Common myeloid progenitor, CD34-positive (primary cell): ENCODE results near the gene LMF2.

Experiments used
- CTCF ChIA-PET: fragments of 350-600 bp; sonication (Branson Sonifier 250); formaldehyde crosslinking; loops from one replicate; lab custom pipeline; 2021; ENCODE audit warnings: antibody characterized with exemption; lab: Charles Lee
- POLR2A ChIA-PET: fragments of 350-600 bp; sonication (Branson Sonifier 250); formaldehyde crosslinking; loops from one replicate; lab custom pipeline; 2021; ENCODE audit warnings: antibody characterized with exemption; lab: Charles Lee
- DNase-seq, 3 donors: peaks; one replicate each; pipeline versions ENCODE4 v3.0.0 to v3.0.0-alpha.2; 2013
- H3K27ac ChIP-seq, 2 experiments: 1 replicate in 1 of 2; 2 replicates in 1 of 2; pipeline ENCODE4 v1.7.0; 2013; ENCODE audit warnings: inconsistent platforms in 2 of 2, low read length in 2 of 2, mild to moderate bottlenecking in 2 of 2, low read depth in 1 of 2, moderate library complexity in 1 of 2; ENCODE audit not compliant: severe bottlenecking in 2 of 2, insufficient read depth in 1 of 2, poor library complexity in 1 of 2
- H3K27me3 ChIP-seq, 5 experiments: replicated peaks in 2 of 5; 1 replicate in 3 of 5; 2 replicates in 2 of 5; pipeline versions ENCODE4 v1.6.1 to v1.7.0; 2013; ENCODE audit warnings: low read length in 4 of 5, mild to moderate bottlenecking in 2 of 5, moderate library complexity in 2 of 5, inconsistent platforms in 1 of 5; ENCODE audit not compliant: insufficient read depth in 5 of 5, control insufficient read depth in 4 of 5
- H3K36me3 ChIP-seq, 4 experiments: 1 replicate in 2 of 4; 2 replicates in 2 of 4; pipeline versions ENCODE4 v1.6.1 to v1.7.0; 2013; ENCODE audit warnings: low read length in 3 of 4, control low read depth in 1 of 4, mild to moderate bottlenecking in 1 of 4; ENCODE audit not compliant: control insufficient read depth in 4 of 4, insufficient read depth in 4 of 4
- H3K4me1 ChIP-seq, 4 experiments: 1 replicate in 3 of 4; 2 replicates in 1 of 4; pipeline versions ENCODE4 v1.6.1 to v1.7.1; 2013; ENCODE audit warnings: low read length in 3 of 4, mild to moderate bottlenecking in 3 of 4, control low read depth in 1 of 4, inconsistent platforms in 1 of 4, moderate library complexity in 1 of 4; ENCODE audit not compliant: control insufficient read depth in 4 of 4, insufficient read depth in 4 of 4; ENCODE audit errors: control extremely low read depth in 1 of 4
- H3K4me3 ChIP-seq, 7 experiments: 1 replicate in 4 of 7; 2 replicates in 3 of 7; pipeline versions ENCODE4 v1.5.1 to v1.7.0; 2013; ENCODE audit warnings: mild to moderate bottlenecking in 7 of 7, low read length in 6 of 7, moderate library complexity in 6 of 7, inconsistent platforms in 2 of 7, low read depth in 2 of 7, control low read depth in 1 of 7; ENCODE audit not compliant: insufficient read depth in 4 of 7, control insufficient read depth in 1 of 7; ENCODE audit errors: extremely low read depth in 1 of 7
- H3K9me3 ChIP-seq, 5 experiments: 1 replicate in 4 of 5; 2 replicates in 1 of 5; pipeline versions ENCODE4 v1.6.1 to v1.7.1; 2013; ENCODE audit warnings: low read length in 4 of 5, mild to moderate bottlenecking in 2 of 5, inconsistent platforms in 1 of 5, low read depth in 1 of 5, moderate library complexity in 1 of 5; ENCODE audit not compliant: control insufficient read depth in 4 of 5, insufficient read depth in 2 of 5; ENCODE audit errors: control extremely low read depth in 1 of 5
- WGBS: methylation state at CpG from one replicate; pipeline ENCODE4 v1.1.5; 2013; ENCODE audit not compliant: insufficient coverage; 5-methylcytosine and 5-hydroxymethylcytosine counted together

Gene LMF2

GRCh38 chr22:50465066-50465930 is 42.2 kb downstream of the LMF2 start:
- Histone ChIP-seq H3K27ac (no peak overlapping the region), H3K27me3 (no peaks in the 10 kb centered on the region), H3K36me3 (peaks cover 3 to 73% (median 54%) of the 10 kb centered on the region in 4 experiments), H3K4me1 (peaks cover 0 to 27% (median 26%) of the 10 kb centered on the region in 4 experiments), H3K4me3 (no peak overlapping the region), H3K9me3 (no peaks in the 10 kb centered on the region)
- ChIA-PET CTCF (interaction anchor here (0.9 to 2.6 kb wide), 3 partner anchors 11 to 65 kb away, joined by 4 to 8 read pairs (median 4); no protein-coding TSS in a partner anchor), POLR2A (interaction anchor here (0.5 kb wide), 1 partner anchor 20 kb away, joined by 3 read pairs; no protein-coding TSS in a partner anchor)
- WGBS: 99% methylated on average over 28 of the region's 30 CpGs
- no peak for DNase-seq

- 95% methylated on average over 24 of the region's 24 CpGs for WGBS
- Histone ChIP-seq H3K9me3 (no peaks in the 10 kb centered on the region), H3K4me3 (no peak overlapping the region), H3K27me3 (no peaks in the 10 kb centered on the region), H3K27ac (no peak overlapping the region), H3K36me3 (peaks cover 3 to 82% (median 62%) of the 10 kb centered on the region in 4 experiments), H3K4me1 (peaks cover 0 to 19% (median 18%) of the 10 kb centered on the region in 4 experiments)
- CTCF ChIA-PET: interaction anchor here (1.2 kb wide), 1 partner anchor 32 kb away, joined by 3 read pairs; no protein-coding TSS in a partner anchor
- POLR2A ChIA-PET: interaction anchor here (0.5 kb wide), 1 partner anchor 21 kb away, joined by 3 read pairs; no protein-coding TSS in a partner anchor
- DNase-seq: no peak
These were observed 43.1 kb downstream of the LMF2 start for GRCh38 chr22:50464451-50464850.

GRCh38 chr22:50463188-50463900 is 44.2 kb downstream of the LMF2 start:
- ChIA-PET POLR2A (no interaction called here), CTCF (interaction anchor here (1.2 to 1.6 kb wide), 2 partner anchors 17 to 34 kb away, joined by 3 to 5 read pairs; no protein-coding TSS in a partner anchor)
- no peaks in the 10 kb centered on the region for H3K9me3 ChIP-seq
- peaks cover 0 to 8% (median 7%) of the 10 kb centered on the region in 4 experiments for H3K4me1 ChIP-seq
- H3K36me3 ChIP-seq: peaks cover 7 to 93% (median 69%) of the 10 kb centered on the region in 4 experiments
- DNase-seq: no peak
- no peak overlapping the region for H3K4me3 ChIP-seq
- 96% methylated on average over 26 of the region's 28 CpGs for WGBS
- no peak overlapping the region for H3K27ac ChIP-seq
- no peaks in the 10 kb centered on the region for H3K27me3 ChIP-seq

- no peaks in the 10 kb centered on the region for H3K27me3 ChIP-seq
- H3K4me3 ChIP-seq: no peak overlapping the region
- H3K4me1 ChIP-seq: no peaks in the 10 kb centered on the region
- POLR2A ChIA-PET: no interaction called here
- H3K27ac ChIP-seq: no peak overlapping the region
- CTCF ChIA-PET: interaction anchor here (1.5 to 2.6 kb wide), 3 partner anchors 12 to 18 kb away, joined by 4 to 9 read pairs (median 5); no protein-coding TSS in a partner anchor
- WGBS: 99% methylated on average over 18 of the region's 30 CpGs
- peaks cover 12 to 98% (median 75%) of the 10 kb centered on the region in 4 experiments for H3K36me3 ChIP-seq
- DNase-seq: no peak
- H3K9me3 ChIP-seq: no peaks in the 10 kb centered on the region
These were observed 45.4 kb downstream of the LMF2 start for GRCh38 chr22:50461979-50462540.

GRCh38 chr22:50461536-50461935 is 46.0 kb downstream of the LMF2 start:
- Histone ChIP-seq H3K4me1 (no peaks in the 10 kb centered on the region), H3K36me3 (peaks cover 10 to 98% (median 72%) of the 10 kb centered on the region in 4 experiments), H3K27ac (no peak overlapping the region), H3K9me3 (no peaks in the 10 kb centered on the region), H3K27me3 (no peaks in the 10 kb centered on the region), H3K4me3 (no peak overlapping the region)
- CTCF ChIA-PET: interaction anchor here (1.2 to 9.2 kb wide), 4 partner anchors 11 to 49 kb away, joined by 3 to 63 read pairs (median 6); no protein-coding TSS in a partner anchor
- POLR2A ChIA-PET: no interaction called here
- 94% methylated on average over 26 of the region's 26 CpGs for WGBS
- no peak for DNase-seq

GRCh38 chr22:50460938-50461337 is 46.6 kb downstream of the LMF2 start:
- no peak overlapping the region for H3K4me3 ChIP-seq
- WGBS: 97% methylated on average over 17 of the region's 17 CpGs
- no peaks in the 10 kb centered on the region for H3K4me1 ChIP-seq
- H3K36me3 ChIP-seq: peaks cover 11 to 97% (median 70%) of the 10 kb centered on the region in 4 experiments
- DNase-seq: no peak
- no peaks in the 10 kb centered on the region for H3K9me3 ChIP-seq
- no peak overlapping the region for H3K27ac ChIP-seq
- ChIA-PET CTCF (interaction anchor here (1.2 to 9.2 kb wide), 5 partner anchors 11 to 50 kb away, joined by 3 to 63 read pairs (median 4); no protein-coding TSS in a partner anchor), POLR2A (no interaction called here)
- no peaks in the 10 kb centered on the region for H3K27me3 ChIP-seq
